SK-N-SH (cell line): ENCODE results near the gene UBAC2. TPM values are rescaled to one million over a fixed set of nuclear protein-coding genes. Genes with fewer than 3 reads are reported as not detected.

Experiments used
- CTCF ChIA-PET: fragments of 300-600, 350-600 bp; formaldehyde crosslinking; extraction: SDS; loops from one replicate; lab custom pipeline; 2021; lab: Yijun Ruan, JAX
- POLR2A ChIA-PET: fragments of 350-600 bp; sonication (Branson Sonifier 250); formaldehyde crosslinking; extraction: SDS; loops from one replicate; lab custom pipeline; 2020; ENCODE audit warnings: antibody characterized with exemption, inconsistent platforms; lab: Yijun Ruan, JAX
- DNase-seq: peaks from one replicate; pipeline ENCODE4 v3.0.0; 2012
- H2AFZ ChIP-seq: fragments of 200-600 bp; sonication (generic); 2 replicates; pipeline ENCODE4 v1.8.1; 2016; ENCODE audit warnings: antibody characterized with exemption, mild to moderate bottlenecking, low read depth
- H3F3A ChIP-seq: fragments of 200-600 bp; sonication (generic); replicated peaks from 2 replicates; pipeline ENCODE3; 2016; ENCODE audit warnings: antibody characterized with exemption, mild to moderate bottlenecking; ENCODE audit not compliant: insufficient read depth
- H3K27ac ChIP-seq, 2 experiments: fragments of 200-500 bp in 1 of 2; fragments of 200-600 bp in 1 of 2; sonication (Bioruptor generic) in 1 of 2; sonication (generic), shearing (Covaris generic) in 1 of 2; 2 replicates each; pipeline versions ENCODE4 v1.5.1 to v1.6.1; 2014 to 2016; ENCODE audit warnings: low read depth in 2 of 2, inconsistent platforms in 1 of 2, low read length in 1 of 2, mild to moderate bottlenecking in 1 of 2, mixed read lengths in 1 of 2
- H3K27me3 ChIP-seq: fragments of 200-600 bp; sonication (generic), shearing (Covaris generic); 2 replicates; pipeline ENCODE4 v1.6.1; 2016; ENCODE audit warnings: mixed run types; ENCODE audit not compliant: insufficient read depth
- H3K36me3 ChIP-seq, 2 experiments: fragments of 200-500 bp in 1 of 2; fragments of 200-600 bp in 1 of 2; sonication (Bioruptor generic) in 1 of 2; sonication (generic) in 1 of 2; replicated peaks in 1 of 2; 2 replicates each; pipeline versions ENCODE3 to v1.5.1; 2014 to 2016; ENCODE audit warnings: low read length in 1 of 2, mild to moderate bottlenecking in 1 of 2; ENCODE audit not compliant: insufficient read depth in 2 of 2, control insufficient read depth in 1 of 2
- H3K4me1 ChIP-seq, 2 experiments: fragments of 200-500 bp in 1 of 2; fragments of 200-600 bp in 1 of 2; sonication (Bioruptor generic) in 1 of 2; sonication (generic), shearing (Covaris generic) in 1 of 2; 2 replicates each; pipeline versions ENCODE4 v1.5.1 to v1.6.1; 2014 to 2016; ENCODE audit warnings: low read depth in 1 of 2, low read length in 1 of 2, mixed run types in 1 of 2; ENCODE audit not compliant: insufficient read depth in 2 of 2, control insufficient read depth in 1 of 2
- H3K4me2 ChIP-seq: fragments of 200-600 bp; sonication (generic), shearing (Covaris generic); 2 replicates; pipeline ENCODE4 v1.6.1; 2017; ENCODE audit warnings: mixed run types
- H3K4me3 ChIP-seq, 2 experiments: fragments of 200-500 bp in 1 of 2; fragments of 200-600 bp in 1 of 2; sonication (Bioruptor generic) in 1 of 2; sonication (generic), shearing (Covaris generic) in 1 of 2; 2 replicates each; pipeline versions ENCODE4 v1.5.1 to v1.8.1; 2014 to 2016; ENCODE audit warnings: low read depth in 2 of 2, inconsistent platforms in 1 of 2, low read length in 1 of 2, mild to moderate bottlenecking in 1 of 2, mixed read lengths in 1 of 2, moderate library complexity in 1 of 2
- H3K79me2 ChIP-seq: fragments of 200-600 bp; sonication (generic); 2 replicates; pipeline ENCODE4 v1.8.1; 2017; ENCODE audit warnings: mild to moderate bottlenecking; ENCODE audit not compliant: insufficient read depth
- H3K9ac ChIP-seq: fragments of 200-600 bp; sonication (generic); 2 replicates; pipeline ENCODE4 v1.6.1; 2017; ENCODE audit warnings: mixed run types
- H3K9me2 ChIP-seq: fragments of 200-600 bp; sonication (generic); 2 replicates; pipeline ENCODE4 v1.6.1; 2017; ENCODE audit warnings: mixed run types
- H3K9me3 ChIP-seq: fragments of 200-600 bp; sonication (generic); 2 replicates; pipeline ENCODE4 v1.6.1; 2017; ENCODE audit warnings: mixed run types, mild to moderate bottlenecking, moderate library complexity
- H4K20me1 ChIP-seq: fragments of 200-600 bp; sonication (generic); 2 replicates; pipeline ENCODE4 v1.6.1; 2017; ENCODE audit warnings: mild to moderate bottlenecking, mixed run types; ENCODE audit not compliant: insufficient read depth
- ELF1 ChIP-seq: IDR thresholded peaks from 2 replicates; pipeline ENCODE4 v1.4.0; 2012
- EZH2phosphoT487 ChIP-seq: fragments of 200-600 bp; sonication (generic); IDR thresholded peaks from 2 replicates; pipeline ENCODE4 v1.6.1; 2017; ENCODE audit warnings: low read depth, mixed run types, mild to moderate bottlenecking, antibody characterized with exemption, moderate library complexity, borderline replicate concordance
- FOXJ3 ChIP-seq: sonication (generic); formaldehyde crosslinking; IDR thresholded peaks from 2 replicates; pipeline ENCODE4 v1.5.1; 2020; ENCODE audit warnings: mild to moderate bottlenecking, missing genetic modification reagents
- GABPA ChIP-seq: IDR thresholded peaks from 2 replicates; pipeline ENCODE4 v1.4.0; 2012; ENCODE audit warnings: low read depth, mild to moderate bottlenecking
- GATA2 ChIP-seq: sonication (generic); formaldehyde crosslinking; IDR thresholded peaks from 2 replicates; pipeline ENCODE4 v1.5.0; 2020; ENCODE audit warnings: mild to moderate bottlenecking, missing genetic modification reagents
- NFIC ChIP-seq: IDR thresholded peaks from 2 replicates; pipeline ENCODE4 v1.4.0; 2012; ENCODE audit warnings: borderline replicate concordance
- POLR2AphosphoS5 ChIP-seq: IDR thresholded peaks from 2 replicates; pipeline ENCODE4 v1.6.1; 2012; ENCODE audit warnings: low read depth, low read length
- RAD21 ChIP-seq: IDR thresholded peaks from 2 replicates; pipeline ENCODE4 v1.6.1; 2012; ENCODE audit warnings: mild to moderate bottlenecking, low read length
- RCOR1 ChIP-seq: fragments of 150-350 bp; IDR thresholded peaks from 2 replicates; pipeline ENCODE4 v1.6.1; 2017; ENCODE audit warnings: antibody characterized with exemption, low read length
- RXRA ChIP-seq: IDR thresholded peaks from 2 replicates; pipeline ENCODE4 v1.4.0; 2012; ENCODE audit warnings: low read depth, mild to moderate bottlenecking, borderline replicate concordance
- SMC3 ChIP-seq: IDR thresholded peaks from 2 replicates; pipeline ENCODE4 v1.6.1; 2012; ENCODE audit warnings: low read depth, low read length, improper control_type of control experiment
- TCF12 ChIP-seq: IDR thresholded peaks from 2 replicates; pipeline ENCODE4 v1.4.0; 2012
- TEAD4 ChIP-seq: IDR thresholded peaks from 2 replicates; pipeline ENCODE4 v1.4.0; 2012; ENCODE audit warnings: mild to moderate bottlenecking, borderline replicate concordance; ENCODE audit not compliant: insufficient read depth
- USF1 ChIP-seq: IDR thresholded peaks from 2 replicates; pipeline ENCODE4 v1.4.0; 2012; ENCODE audit warnings: low read depth, borderline replicate concordance
- YY1 ChIP-seq: IDR thresholded peaks from 2 replicates; pipeline ENCODE4 v1.4.0; 2012; ENCODE audit warnings: low read depth, mild to moderate bottlenecking
- ZBTB33 ChIP-seq: IDR thresholded peaks from 2 replicates; pipeline ENCODE4 v1.4.0; 2012; ENCODE audit warnings: low read depth, borderline replicate concordance
- WGBS: methylation state at CpG from one replicate; pipeline ENCODE4 v1.1.6; 2017; ENCODE audit warnings: low lambda C conversion rate; 5-methylcytosine and 5-hydroxymethylcytosine counted together
- polyA plus RNA-seq, 3 experiments: library from polyadenylated mRNA; depleted of rRNA; stranded (reverse); fragments of >200 nt; gene quantifications; 2 replicates each; pipeline ENCODE4 v1.2.3, GENCODE V29; 2012
- TF ChIP-seq, protein P1 (sequence below): IDR thresholded peaks from 2 replicates; pipeline ENCODE4 v1.6.1; 2012; ENCODE audit warnings: mild to moderate bottlenecking, low read depth, low read length, moderate library complexity

The UBAC2 gene
- polyA plus RNA-seq, 1 of the 3 experiments (the other 2 are of a cell fraction) = 79.0 TPM

DNA sequence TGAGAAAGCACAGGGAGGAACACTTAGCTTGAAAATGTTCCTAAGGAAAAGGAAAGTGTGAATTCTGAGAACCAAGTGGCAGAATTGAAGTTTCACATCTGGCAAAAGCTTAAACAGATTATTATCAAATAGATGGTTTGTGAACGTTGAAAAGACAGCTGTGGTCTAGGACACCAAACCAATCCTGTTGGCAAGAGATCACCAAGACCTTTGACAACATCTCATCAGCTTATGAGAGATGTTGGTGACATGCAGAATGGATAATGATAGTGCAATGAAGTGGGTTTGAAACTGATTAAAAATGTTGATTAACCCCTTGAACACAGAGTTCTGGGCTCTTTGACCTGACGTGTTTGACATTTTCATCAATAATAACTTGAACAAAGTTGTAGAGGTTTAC is 181.1 kb downstream of the UBAC2 start:
- ChIA-PET POLR2A (interaction anchor here (0.6 kb wide), 1 partner anchor 31 kb away, joined by 5 read pairs; no protein-coding TSS in a partner anchor), CTCF (interaction anchor here (0.6 to 4.1 kb wide), 5 partner anchors 16 to 226 kb away, joined by 3 to 16 read pairs (median 4); no protein-coding TSS in a partner anchor)
- Histone ChIP-seq H3K4me1 (peaks cover 0 to 5% of the 10 kb centered on the region in 2 experiments; a peak in 1 of 4 replicates), H3K36me3 (peaks cover 9 to 28% of the 10 kb centered on the region in 2 experiments), H3K9me3 (no peaks in the 10 kb centered on the region), H3K27ac (no peak overlapping the region), H3K9ac (no peak overlapping the region), H3K4me3 (no peak overlapping the region), H3K27me3 (no peaks in the 10 kb centered on the region), H3F3A (no peaks in the 10 kb centered on the region), H2AFZ (no peak overlapping the region), H3K79me2 (no peaks in the 10 kb centered on the region), H4K20me1 (no peaks in the 10 kb centered on the region), H3K9me2 (no peaks in the 10 kb centered on the region), H3K4me2 (no peak overlapping the region)
- TF ChIP-seq FOXJ3 (CRISPR knock-in tag) (no peak), RAD21 (no peak), RCOR1 (no peak)
- WGBS = 92% methylated on average over 2 of the region's 2 CpGs
- no peak for DNase-seq

DNA sequence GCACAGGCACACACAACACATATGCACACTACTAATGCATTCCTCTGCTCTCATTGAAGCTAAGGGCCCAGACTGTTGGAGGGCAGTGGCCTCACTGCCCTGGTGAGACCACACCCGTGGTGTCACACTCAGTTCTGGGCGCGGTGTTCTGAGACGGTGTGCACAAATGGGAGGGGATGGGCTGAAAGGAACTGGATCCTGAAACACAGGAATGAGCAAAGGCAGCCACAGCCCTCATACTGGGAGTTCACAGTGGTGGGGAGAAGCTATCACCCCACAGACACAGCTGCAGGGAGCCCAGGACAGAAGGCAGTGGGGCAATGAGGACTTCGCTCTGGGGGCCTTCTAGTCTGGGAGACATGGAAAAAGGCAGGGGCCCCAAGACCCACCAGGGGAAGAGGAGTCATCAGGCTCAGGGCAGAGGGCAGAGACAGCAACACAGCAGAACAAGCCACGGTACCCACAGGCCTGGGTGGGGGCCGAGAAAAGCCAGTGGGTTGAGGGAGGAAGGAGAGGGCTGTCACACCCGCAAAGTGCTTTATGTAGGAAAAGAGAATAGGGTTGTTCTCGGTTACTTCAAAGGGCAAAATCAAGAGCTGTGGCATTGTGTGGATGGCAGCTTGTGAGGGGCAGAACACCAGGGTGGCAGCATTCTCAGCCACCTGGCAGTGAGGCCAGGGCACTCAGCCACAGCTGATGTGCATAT is 181.9 kb downstream of the UBAC2 start:
- H3K4me3 ChIP-seq = no peak overlapping the region
- H3K9me3 ChIP-seq = no peaks in the 10 kb centered on the region
- H3K27me3 ChIP-seq = no peaks in the 10 kb centered on the region
- no peak overlapping the region for H2AFZ ChIP-seq
- no peak overlapping the region for H3K4me2 ChIP-seq
- H4K20me1 ChIP-seq = no peaks in the 10 kb centered on the region
- no peak for DNase-seq
- no peak overlapping the region; a peak in 1 of 4 replicates for H3K27ac ChIP-seq
- peaks cover 0 to 5% of the 10 kb centered on the region in 2 experiments; a peak in 1 of 4 replicates for H3K4me1 ChIP-seq
- POLR2A ChIA-PET = no interaction called here
- H3K36me3 ChIP-seq = peaks cover 2 to 25% of the 10 kb centered on the region in 2 experiments
- no peaks in the 10 kb centered on the region for H3K79me2 ChIP-seq
- H3F3A ChIP-seq = no peaks in the 10 kb centered on the region
- H3K9ac ChIP-seq = no peak overlapping the region
- CTCF ChIA-PET = interaction anchor here (0.6 to 4.1 kb wide), 3 partner anchors 54 to 227 kb away, joined by 4 to 16 read pairs (median 7); no protein-coding TSS in a partner anchor
- WGBS = 92% methylated on average over 8 of the region's 9 CpGs
- no peak for TF ChIP-seq YY1
- TF ChIP-seq ELF1 = no peak
- TF ChIP-seq FOXJ3 (CRISPR knock-in tag) = no peak
- no peak for TF ChIP-seq RXRA
- TF ChIP-seq TEAD4 = no peak
- TF ChIP-seq EZH2phosphoT487 = no peak
- no peak for TF ChIP-seq ZBTB33
- TF ChIP-seq GABPA = no peak
- TF ChIP-seq TCF12 = no peak
- no peak for TF ChIP-seq SMC3
- TF ChIP-seq, protein P1, sequence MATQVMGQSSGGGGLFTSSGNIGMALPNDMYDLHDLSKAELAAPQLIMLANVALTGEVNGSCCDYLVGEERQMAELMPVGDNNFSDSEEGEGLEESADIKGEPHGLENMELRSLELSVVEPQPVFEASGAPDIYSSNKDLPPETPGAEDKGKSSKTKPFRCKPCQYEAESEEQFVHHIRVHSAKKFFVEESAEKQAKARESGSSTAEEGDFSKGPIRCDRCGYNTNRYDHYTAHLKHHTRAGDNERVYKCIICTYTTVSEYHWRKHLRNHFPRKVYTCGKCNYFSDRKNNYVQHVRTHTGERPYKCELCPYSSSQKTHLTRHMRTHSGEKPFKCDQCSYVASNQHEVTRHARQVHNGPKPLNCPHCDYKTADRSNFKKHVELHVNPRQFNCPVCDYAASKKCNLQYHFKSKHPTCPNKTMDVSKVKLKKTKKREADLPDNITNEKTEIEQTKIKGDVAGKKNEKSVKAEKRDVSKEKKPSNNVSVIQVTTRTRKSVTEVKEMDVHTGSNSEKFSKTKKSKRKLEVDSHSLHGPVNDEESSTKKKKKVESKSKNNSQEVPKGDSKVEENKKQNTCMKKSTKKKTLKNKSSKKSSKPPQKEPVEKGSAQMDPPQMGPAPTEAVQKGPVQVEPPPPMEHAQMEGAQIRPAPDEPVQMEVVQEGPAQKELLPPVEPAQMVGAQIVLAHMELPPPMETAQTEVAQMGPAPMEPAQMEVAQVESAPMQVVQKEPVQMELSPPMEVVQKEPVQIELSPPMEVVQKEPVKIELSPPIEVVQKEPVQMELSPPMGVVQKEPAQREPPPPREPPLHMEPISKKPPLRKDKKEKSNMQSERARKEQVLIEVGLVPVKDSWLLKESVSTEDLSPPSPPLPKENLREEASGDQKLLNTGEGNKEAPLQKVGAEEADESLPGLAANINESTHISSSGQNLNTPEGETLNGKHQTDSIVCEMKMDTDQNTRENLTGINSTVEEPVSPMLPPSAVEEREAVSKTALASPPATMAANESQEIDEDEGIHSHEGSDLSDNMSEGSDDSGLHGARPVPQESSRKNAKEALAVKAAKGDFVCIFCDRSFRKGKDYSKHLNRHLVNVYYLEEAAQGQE = no peak
- TF ChIP-seq USF1 = no peak
- no peak for TF ChIP-seq NFIC
- TF ChIP-seq RAD21 = no peak
- no peak for TF ChIP-seq RCOR1
- no peak for TF ChIP-seq POLR2AphosphoS5
- TF ChIP-seq GATA2 (CRISPR knock-in tag) = no peak
- H3K9me2 ChIP-seq = no peaks in the 10 kb centered on the region
